GM18873 (cell line): ENCODE data around the gene PPP1R3A.

Experiments
- ATAC-seq: cut with Tn5 transposase; IDR thresholded peaks from one replicate; pipeline ENCODE4 v1.9.1; 2021; ENCODE audit warnings: mild to moderate bottlenecking, moderate library complexity, moderate number of reproducible peaks; ENCODE audit not compliant: unreplicated experiment, low FRiP score

Gene PPP1R3A

GRCh38 chr7:113890331-113891030 lies 28.3 kb downstream of the PPP1R3A start:
- no peak for ATAC-seq

GRCh38 chr7:113883096-113883495 lies 35.7 kb downstream of the PPP1R3A start:
- no peak for ATAC-seq

DNA sequence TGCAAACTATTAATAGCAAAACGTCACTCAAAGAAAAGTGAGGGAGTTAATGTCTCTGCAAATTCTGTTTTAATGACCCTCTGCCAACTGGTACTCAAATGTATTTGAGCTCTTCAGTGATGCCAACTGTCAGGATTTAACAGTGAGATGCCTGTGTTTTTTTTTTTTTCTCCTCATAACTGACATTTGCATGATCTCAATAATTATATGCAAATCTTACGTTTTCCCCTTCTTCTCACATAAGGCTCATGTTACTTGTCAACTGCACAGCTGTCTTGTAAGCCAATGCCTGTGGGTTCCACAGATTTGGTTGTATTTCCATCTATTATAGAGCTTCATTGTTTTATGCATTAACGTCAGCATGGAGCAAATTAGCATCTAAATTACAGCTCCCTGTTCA lies 38.2 kb downstream of the PPP1R3A start:
- ATAC-seq: no peak

- no peak for ATAC-seq
These were observed 40.3 kb downstream of the PPP1R3A start for GRCh38 chr7:113878394-113878992.

- ATAC-seq: no peak
These were observed 43.6 kb downstream of the PPP1R3A start for GRCh38 chr7:113875224-113875623.

GRCh38 chr7:113873554-113874151 lies 45.2 kb downstream of the PPP1R3A start:
- no peak for ATAC-seq

GRCh38 chr7:113872981-113873380 lies 45.8 kb downstream of the PPP1R3A start:
- no peak for ATAC-seq

GRCh38 chr7:113867325-113867724 lies 51.5 kb downstream of the PPP1R3A start:
- ATAC-seq: no peak

GRCh38 chr7:113856010-113856409 lies 62.8 kb downstream of the PPP1R3A start:
- ATAC-seq: no peak

DNA sequence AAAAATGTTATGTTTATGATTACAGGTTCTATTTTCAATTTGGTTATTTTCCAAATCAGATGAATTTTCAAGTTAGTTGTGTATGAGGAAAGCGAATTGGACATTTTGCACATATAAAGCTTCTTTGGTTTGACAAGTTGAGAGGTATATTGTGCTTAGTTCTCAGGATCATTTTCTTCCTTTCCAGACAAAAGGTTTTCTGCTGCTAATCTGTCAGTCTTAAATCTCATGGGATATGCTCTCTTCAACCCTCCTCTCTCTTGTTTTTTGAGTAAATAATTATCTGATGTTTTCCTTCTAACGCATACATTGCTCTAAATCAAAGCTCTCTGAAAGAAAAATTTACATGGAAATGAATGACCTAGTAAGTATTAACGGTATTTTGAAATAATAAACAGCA lies 77.9 kb downstream of the PPP1R3A start:
- no peak for ATAC-seq

- ATAC-seq: no peak
These were observed 83.4 kb downstream of the PPP1R3A start for GRCh38 chr7:113835367-113835766.

GRCh38 chr7:113832196-113832745 lies 86.5 kb downstream of the PPP1R3A start:
- no peak for ATAC-seq

- no peak for ATAC-seq
These were observed 87.3 kb downstream of the PPP1R3A start for GRCh38 chr7:113831556-113831955.

DNA sequence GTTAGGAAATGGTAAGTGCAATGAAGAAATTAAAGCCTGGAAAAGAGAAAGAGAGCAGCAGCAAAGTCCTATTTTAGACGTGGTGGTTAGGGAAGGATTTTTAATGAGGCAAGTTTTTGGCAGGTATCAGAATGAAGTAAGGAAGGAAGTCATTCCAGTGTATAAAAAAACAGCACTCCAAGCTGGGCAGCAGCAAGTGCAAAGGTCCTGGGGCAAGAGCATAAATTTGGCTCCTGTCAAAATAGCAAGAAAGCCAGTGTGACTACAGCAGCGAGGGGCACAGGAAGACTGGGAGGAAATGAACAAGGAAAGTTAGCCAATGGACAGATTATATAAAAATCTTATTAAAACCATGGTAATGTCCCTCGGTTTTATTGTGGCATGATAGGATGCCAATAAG lies 90.2 kb downstream of the PPP1R3A start:
- no peak for ATAC-seq
